NCI-H1092 treated with DMSO at 0.1 percent for 48 hours (cell line): ENCODE measurements around the gene OR2T3.
"Not testable (repeated sequence)": the region's sequence is repeated elsewhere in the genome, so short reads cannot be mapped to it uniquely, and the experiment has no call there.

Experiments used
- DNase-seq: peaks from one replicate; lab custom pipeline; 2025; lab: John Stamatoyannopoulos, UW

The OR2T3 gene, protein sequence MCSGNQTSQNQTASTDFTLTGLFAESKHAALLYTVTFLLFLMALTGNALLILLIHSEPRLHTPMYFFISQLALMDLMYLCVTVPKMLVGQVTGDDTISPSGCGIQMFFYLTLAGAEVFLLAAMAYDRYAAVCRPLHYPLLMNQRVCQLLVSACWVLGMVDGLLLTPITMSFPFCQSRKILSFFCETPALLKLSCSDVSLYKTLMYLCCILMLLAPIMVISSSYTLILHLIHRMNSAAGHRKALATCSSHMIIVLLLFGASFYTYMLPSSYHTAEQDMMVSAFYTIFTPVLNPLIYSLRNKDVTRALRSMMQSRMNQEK

DNA sequence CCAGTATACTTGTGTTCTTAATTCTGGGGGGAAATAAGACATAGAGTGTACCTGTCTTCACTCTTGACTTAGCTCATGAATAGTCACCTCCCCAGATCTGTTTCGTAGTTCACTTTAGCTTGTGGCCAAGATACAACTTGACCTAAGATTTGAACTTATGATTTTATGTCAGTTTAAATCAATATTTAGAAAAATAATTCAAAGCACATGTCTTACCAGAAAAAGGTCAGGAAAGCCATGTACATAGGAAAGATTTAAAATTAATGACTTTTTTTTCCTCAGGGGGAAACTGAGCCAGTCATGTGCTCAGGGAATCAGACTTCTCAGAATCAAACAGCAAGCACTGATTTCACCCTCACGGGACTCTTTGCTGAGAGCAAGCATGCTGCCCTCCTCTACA lies at the start of gene OR2T3:
TSS of gene OR2T3 (plus strand) at position 301 of the 400 bp plus-strand sequence. CDS start at position 301, 0 bp downstream.
- not testable (repeated sequence) for DNase-seq

DNA sequence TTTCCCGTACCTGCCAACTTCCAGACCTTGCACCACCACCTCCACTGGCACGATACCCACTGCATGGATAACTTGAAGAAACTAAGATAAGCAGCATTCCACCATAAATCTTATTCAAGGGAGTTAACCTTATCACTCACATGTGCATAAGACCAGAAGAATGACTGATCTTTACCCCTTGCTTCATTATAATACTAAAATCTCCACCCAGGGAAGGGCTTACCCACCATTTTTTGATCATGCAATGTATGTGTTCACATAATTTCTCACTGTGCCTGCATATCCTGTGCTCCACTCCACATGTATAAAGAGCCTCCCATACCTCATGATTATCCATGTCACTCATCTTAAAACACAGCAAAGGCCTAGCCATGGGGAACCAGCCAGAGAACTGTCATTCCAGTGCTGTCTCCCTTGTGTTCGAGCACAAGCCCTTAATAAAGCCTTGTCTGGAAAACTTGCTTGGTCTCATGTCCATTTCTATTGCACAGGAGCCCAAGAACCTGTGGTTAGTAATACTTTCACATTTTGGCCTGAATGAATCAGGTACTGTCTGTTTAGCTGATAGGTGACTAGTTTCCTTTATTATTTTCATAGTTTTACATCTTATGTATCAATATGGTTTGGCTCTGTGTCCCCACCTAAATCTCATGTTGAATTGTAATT lies 45.5 kb upstream of the OR2T3 start:
- DNase-seq: not testable (repeated sequence)

DNA sequence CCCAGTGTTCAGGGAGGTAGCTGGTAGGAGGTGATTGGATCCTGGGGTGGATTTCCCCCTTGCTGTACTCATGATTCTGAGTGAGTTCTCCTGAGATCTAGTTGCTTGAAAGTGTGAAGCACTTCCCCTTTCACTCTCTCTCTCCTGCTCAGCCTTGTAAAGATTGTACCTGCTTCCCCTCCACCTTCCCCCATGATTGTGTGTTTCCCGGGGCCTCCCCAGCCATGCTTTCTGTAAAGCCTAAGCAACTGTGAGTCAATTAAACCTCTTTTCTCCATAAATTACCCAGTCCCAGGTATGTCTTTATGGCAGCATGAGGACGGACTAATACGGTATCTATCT lies 45.0 kb upstream of the OR2T3 start:
- not testable (repeated sequence) for DNase-seq

DNA sequence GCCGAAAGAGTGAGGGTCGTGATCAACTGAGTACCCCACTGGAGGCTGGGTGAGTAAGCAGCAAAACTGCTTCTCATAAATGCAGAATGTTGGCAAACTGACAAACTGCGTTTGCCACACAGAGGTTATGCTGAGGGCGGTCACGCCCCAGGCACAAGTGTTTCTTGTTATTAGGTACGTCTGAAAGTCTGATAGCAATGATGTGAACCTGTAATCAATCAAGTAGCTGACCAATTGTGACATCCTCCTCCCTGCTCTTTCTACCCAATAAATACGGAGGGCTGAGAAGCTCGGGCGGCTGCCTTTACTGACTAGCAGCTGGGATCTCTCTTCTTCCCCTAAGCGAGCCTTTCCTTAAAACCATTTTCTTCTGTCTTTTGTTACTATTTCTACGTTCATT lies 41.5 kb upstream of the OR2T3 start:
- not testable (repeated sequence) for DNase-seq

DNA sequence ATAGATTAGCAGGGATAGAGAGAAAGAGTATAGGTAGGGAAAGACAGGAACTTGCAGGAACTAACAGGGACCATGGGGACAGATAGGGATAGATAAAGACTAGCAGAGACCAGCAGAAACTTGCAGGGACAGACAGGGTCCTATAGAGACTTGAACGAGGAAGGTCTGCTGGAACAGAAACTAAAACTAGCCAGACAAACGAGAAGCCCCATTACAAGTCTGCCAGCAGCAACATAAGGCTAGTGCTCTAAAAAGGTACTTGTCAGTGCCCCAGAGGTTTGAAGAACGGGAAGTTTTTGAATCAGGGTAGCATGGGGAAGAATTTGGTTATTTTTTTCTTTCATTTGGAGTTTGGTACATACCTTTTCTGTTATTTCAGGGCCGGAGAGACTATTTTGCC lies 41.0 kb upstream of the OR2T3 start:
- DNase-seq: not testable (repeated sequence)

DNA sequence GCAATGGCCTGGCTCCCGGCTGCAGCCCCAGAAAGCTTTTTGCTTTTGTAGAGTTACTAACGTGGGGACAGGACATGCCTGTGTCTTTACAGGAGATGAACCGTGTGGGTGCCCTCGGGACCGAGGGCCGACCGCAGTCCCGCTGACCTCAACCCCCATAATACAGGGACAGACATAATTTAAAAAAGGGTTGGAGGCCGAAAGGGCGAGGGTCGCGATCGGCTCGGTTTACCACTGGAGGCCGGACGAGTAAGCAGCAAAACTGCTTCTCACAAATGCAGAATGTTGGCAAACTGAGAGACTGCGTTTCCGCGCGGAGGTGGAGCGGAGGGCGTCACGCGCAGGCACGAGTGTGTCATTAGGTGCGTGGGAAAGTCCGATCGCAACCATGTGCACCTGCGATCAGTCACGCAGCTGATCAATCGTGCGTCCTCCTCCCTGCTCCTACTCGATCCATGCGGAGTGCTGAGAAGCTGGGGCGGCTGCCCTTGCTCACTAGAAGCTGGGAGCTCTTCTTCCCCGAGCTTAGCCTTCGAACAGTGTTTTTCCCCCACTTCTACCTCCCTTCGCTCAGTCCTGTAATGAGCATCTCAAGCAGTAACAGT lies 39.2 kb upstream of the OR2T3 start:
- not testable (repeated sequence) for DNase-seq

DNA sequence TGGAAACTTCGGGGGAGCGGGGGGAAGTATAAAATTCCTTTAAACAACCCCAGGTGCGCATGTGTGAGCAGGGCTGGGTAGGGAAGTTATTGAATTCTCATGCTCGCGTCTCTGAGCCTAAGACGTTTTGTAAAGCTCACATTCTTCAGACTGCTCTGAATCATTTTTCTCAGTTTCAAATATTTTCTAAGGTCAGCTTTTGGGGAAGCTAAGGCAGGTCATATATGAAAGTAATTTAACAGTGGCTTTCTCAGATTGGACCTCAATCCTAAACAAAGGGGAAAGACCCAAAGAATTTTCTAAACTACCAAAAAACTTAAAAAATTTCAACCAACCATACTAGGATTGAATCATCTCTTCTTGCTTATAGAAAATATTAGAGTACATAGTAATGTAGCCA lies 38.2 kb upstream of the OR2T3 start:
- DNase-seq: not testable (repeated sequence)

DNA sequence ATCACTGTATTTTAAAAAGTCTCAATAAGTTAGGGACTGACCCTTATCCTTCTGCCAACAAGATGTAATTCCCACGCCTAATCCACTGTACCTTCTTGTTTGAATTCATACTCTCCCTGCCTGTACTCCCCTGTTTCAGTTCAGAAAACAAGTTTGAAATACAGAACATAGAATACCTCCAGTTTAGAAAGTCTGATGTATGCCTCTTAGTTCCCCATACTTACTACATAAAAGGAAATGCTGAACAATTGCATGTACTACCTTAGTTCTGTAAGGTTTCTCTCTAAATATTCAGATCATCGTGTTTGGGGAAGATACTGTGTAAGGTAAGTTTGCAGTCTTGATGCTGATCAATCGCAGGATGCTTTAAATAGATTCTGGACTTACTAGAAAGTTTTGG lies 36.8 kb upstream of the OR2T3 start:
- DNase-seq: not testable (repeated sequence)

DNA sequence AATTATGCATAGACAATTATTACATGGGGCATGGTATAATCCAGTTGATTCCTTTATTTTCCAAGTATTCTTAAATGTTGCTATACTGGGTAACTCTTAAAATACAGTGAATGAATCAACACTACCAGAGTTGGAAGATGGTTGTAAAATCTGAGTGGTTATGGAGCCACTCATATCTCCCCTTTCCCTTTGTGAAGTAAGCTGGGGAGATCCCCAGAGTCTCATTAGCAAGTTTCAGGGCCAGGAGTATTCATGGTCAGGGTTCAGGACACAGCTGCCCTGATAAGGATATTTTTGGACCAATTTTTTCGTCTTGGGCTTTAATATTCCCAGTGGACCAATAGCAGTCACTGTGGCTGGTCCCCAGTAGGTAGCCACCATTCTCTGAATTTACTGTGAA lies 34.5 kb upstream of the OR2T3 start:
- not testable (repeated sequence) for DNase-seq

DNA sequence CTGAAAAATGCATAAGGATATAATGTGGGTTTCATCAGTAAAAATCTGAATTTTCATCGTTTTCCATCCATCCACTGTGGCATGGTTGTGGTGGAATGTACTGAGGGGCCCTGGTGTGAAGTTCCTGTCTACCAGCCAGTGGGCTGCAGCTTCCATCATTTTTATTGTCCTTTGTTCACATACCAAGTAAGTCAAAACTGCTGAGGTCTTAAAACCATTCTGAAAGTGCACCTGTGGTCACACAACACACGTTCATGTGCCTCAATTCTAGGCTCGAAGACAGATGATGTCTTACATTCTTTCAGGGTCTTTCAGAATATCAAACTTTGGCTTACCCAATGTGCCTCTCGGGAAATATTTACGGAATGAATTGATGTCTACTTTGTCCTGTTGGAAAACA lies 33.9 kb upstream of the OR2T3 start:
- not testable (repeated sequence) for DNase-seq

DNA sequence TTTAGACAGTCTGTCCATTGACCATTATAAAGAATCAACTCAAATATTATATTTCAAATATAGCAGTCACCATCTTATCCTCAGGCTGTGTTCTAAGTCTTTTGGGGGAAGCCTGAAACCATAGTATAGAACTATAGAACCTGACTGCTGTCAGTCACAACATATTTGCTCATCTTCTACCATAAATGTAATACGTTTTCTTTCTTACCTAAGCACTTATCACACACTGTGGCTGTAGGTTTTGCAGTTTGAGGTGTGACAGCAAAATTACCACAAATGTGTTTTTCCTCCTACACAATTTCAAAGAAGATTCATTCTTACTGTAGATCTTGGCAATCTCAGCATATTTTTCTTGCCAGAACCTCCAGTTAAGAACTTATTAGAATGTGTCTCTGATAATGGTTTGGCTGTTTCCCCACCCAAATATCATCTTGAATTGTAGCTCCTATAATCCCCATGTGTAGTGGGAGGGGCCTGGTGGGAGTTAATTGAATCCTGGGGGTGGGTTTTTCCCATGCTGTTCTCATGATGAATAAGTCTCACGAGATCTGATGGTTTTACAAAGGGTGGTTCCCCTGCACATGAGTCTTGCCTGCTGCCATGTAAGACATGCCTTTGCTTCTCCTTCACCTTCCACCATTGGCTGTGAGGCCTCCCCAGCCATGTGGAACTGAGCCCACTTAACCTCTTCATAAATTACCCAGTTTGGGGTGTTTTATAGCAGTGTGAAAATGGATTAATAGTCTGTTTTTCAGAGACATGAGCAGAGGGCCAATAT lies 30.5 kb upstream of the OR2T3 start:
- DNase-seq: not testable (repeated sequence)

DNA sequence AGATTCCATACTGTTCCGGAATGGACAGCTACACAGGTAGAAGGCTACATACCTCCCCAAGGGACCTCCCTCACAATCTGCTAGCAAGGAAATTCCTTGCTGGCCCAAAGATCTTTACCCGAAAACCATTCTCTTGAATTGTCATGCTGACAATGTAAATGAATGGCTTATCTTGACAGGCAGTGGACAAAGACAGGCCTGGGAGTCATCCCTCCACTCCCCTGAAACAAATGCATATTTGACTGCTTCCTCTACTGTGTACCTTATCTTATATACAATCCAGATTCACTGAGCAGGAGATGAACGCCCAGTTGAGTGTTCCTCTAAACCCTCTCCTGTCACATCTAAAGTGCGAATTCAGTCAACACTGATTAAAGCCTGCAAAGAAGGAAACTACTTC lies 28.5 kb upstream of the OR2T3 start:
- not testable (repeated sequence) for DNase-seq

DNA sequence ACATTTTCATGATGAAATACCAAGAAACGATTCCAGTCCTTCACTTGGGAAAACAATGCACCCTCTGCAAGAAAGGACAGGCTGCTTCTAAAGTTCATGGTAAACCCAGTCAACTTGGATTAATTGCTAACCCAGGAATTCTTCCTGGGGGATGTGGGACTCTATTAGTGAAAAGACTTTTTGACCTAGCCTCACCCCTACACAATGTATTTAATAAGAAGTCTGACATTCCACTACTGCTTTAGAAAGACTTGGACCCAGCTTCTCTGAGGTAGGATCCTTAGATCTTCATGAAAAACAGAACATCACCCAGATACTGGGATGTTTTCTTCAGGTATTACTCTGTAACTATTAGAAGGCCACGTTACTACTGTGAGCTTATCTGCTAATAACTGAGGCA lies 27.8 kb upstream of the OR2T3 start, which contains the start of gene OR2T2:
TSS of gene OR2T2 (plus strand) at position 239 of the 400 bp plus-strand sequence. CDS start 7,161 bp downstream, outside the sequence.
- DNase-seq: not testable (repeated sequence)

DNA sequence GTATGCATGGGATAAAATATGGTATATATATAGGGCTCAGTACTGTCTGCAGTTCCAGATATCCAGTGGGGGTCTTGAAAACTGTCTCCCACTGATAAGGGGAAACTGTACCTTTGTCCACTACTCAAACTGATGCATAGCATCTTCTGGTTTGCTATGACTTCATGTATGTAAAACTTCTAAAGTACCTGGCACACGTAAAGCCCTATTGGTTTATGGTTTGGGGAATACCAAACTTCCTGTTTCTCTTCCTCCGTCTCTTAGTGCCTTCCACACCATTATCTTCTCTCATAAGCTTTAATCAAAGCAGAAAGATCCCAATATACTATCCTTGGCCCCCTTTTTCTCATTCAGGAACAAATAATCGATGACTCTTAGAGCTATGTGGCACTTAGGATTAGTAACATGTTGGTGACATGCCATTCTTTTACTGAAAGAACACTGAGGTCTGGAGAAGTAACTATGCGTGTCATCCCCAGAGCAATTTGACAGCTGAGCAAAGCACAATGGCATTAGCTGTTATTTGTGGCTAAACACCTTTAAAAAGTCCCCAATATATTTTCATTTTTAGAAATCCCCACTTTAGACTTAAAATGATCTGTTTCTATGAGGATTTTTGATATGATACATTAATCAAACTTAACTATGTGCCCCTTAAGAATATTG lies 24.6 kb upstream of the OR2T3 start:
- DNase-seq: not testable (repeated sequence)

DNA sequence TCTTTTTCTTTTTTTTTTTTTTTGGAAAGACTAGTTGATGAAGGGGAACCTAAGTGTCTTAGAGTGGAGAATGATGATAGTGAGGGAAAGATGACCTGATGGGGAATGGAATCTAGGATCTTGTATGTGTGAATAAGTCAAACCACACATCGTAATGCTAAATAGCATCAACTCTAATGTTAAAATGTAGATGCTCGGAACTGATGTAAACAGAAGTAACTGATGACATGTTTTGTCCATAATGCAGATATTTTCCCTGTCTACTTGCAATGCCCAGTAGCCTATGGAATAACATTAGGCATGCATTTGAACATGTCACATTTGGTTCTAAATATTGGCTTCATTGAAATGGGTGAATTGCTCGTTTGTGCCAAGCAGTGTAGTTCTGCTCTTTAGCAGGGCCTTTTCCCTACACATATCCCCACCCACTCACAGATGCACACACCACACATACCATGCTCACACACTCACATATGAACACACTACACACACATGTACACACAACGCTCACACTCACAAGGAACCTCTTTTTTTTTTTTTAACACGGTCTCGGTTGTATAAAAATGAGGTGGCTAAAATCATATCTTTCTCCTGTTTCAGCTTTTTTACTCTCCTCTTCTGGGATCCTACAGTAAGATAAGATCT lies 23.2 kb upstream of the OR2T3 start:
- DNase-seq: not testable (repeated sequence)

DNA sequence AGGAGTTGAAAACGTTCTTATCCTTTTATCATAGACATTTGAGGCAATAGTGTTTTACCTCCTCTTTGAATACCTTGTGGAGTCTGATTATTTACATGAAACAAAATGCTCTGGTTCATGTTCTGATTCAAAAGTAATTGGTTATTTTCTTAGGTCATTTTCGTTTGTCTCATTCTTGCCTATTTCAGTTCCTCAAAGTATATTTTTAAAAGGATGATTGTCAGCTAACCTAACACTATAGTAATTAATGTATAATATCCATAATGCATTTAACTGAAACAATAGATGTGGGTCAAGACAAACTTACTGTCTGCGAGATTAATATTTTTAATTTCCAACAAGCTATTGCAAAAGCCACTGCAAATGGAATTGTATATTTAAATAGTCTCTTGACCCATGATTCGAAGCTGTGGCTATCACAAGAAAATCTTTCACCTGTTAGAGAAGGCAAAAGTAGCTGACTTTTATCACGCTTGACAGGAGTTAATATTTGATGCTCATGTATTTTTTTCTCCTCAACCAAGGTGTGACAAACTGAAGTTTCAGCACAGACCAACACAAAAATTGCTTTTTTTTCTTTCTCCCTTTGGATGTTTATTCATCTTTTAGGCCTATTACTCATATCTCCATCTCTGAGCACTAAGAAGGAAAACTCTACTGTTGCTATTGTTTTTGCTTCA lies 22.5 kb upstream of the OR2T3 start:
- DNase-seq: not testable (repeated sequence)

DNA sequence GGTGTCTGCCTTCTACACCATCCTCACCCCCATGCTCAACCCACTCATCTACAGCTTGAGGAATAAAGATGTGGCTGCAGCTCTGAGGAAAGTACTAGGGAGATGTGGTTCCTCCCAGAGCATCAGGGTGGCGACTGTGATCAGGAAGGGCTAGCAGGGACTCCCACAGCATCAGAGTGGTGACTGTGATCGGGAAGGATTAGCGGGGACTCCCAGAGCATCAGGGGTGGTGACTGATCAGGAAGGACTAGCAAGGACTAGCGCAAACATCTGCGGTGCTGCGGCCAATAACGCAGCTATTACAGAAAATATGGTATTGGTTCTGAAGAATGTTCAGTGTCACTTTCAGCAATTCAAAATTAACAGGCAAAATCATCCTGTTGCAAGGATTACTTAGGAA lies 19.5 kb upstream of the OR2T3 start:
- not testable (repeated sequence) for DNase-seq

DNA sequence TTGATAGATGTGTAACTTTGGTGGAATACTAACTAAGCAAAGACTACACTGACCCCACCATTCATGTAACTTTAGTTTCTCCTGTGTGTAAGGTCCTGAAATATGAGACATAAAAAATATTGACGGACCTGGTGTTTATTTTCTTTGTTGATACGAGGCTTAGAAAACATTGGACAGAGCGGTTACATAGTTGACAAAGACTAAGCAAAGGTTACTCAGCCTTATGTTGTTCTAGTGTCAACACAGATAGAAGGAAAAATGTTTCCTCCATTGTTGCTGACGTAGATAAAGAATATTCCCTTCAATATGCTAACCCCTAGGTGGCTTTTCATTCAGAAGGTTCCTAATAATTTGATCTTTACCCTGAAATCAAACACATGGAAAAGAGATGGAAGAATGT lies 18.1 kb upstream of the OR2T3 start:
- not testable (repeated sequence) for DNase-seq

DNA sequence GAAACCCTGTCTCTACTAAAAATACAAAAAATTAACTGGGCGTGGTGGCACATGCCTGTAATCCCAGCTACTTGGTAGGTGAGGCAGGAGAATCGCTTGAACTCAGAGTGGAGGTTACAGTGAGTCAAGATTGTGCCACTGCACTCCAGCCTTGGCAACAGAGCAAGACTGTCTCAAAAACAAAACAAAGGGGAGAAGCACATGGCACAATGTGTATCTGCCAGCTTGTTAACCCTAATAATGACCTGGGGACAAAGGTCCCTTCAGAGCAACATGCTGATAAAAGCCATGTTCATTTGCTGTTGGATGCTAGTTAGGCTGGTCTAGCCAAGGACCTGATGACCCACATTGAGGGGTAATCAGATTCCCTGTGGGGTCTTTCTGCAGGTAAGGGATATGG lies 16.5 kb upstream of the OR2T3 start:
- DNase-seq: not testable (repeated sequence)

DNA sequence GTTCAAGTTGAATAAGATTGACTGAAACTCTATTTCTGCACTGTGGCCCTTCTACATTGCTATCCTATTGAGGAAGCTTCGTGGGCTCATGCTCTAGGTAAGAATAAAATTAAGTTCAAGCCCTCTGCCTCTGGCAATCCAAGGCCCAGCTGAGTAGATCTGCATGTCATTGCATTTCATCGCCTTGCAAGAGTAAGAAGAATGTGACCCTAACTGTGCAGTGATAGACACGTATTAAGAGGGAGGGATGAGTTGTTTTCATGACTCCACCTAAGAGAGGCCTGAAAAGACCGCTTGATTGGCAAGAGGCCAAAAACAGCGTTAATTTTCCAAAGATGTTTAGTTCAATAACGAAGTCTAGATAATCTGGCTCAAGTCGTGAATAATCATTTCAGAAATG lies 14.0 kb upstream of the OR2T3 start:
- not testable (repeated sequence) for DNase-seq

DNA sequence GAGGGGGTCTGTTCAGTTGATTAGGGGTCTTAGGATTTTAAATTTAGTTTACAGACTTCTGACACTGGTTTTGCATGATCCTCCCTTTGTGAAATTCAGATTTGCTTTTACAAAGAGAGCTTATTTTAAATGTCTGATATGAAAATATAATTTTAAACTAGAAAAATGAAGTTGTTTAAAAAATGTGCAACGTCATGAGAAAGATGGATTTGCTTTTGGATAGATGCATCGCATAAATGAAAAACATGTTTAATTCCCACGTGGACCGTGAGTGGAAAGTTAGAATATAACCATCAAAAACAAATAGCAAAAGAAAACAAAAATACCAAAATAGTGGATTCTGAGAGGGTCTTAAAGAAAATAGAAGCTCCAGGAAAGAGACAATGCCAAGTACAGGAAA lies 2.0 kb upstream of the OR2T3 start:
- no peak for DNase-seq
